ENCODE data around the gene SLC24A3. TPM values are rescaled to one million over a fixed set of nuclear protein-coding genes. Genes with fewer than 3 reads are reported as not detected.

Gene SLC24A3
- total RNA-seq, 1 donor from 2014 or later = not detected

DNA sequence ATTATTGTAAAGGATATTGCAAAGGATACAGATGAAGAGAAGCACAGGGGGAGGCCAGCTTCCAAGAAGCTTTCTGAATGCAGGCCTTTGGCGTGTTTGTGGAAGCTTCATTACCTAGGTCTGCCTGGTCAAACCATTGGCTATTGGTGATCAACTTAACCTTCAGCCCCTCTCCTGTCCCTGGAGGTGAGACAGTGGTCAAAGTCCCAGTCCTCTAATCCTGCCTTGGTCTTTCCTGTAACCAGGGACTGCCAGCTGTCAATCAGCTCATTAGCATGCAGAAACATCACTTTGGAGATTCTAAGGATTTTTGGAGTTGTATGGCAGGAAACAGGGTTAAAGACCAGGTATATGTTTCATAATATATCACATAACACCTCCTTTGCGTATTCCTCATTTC lies 558.6 kb downstream of the SLC24A3 start:
- peaks cover 25% of the 10 kb centered on the region for H3K27me3 Mint-ChIP-seq
- no peak for TF ChIP-seq CTCF (IDR thresholded peaks at IDR 0.05)
- H3K27ac Mint-ChIP-seq = no peak overlapping the region
- intact Hi-C loops (cut with micrococcal nuclease) = no loop called here
- ChIA-PET POLR2A (no interaction called here), CTCF (no interaction called here)
- DNase-seq (no peak), ATAC-seq (ENCODE audit: low read depth) (no peak)
- H3K4me3 Mint-ChIP-seq = no peak overlapping the region
- no peaks in the 10 kb centered on the region for H3K9me3 Mint-ChIP-seq
- no peaks in the 10 kb centered on the region for H3K4me1 Mint-ChIP-seq
- H3K36me3 Mint-ChIP-seq (ENCODE audit: low read depth) = no peaks in the 10 kb centered on the region
